HPDE6-E6E7 (cell line): ENCODE results near the gene IL18R1.
A peak's percentile ranks its signal among the peaks of the same experiment; 100 is the strongest.

Experiments
- DNase-seq: peaks from one replicate; pipeline ENCODE4 v3.0.0; 2011; ENCODE audit warnings: missing footprints; ENCODE audit errors: extremely low spot score

IL18R1 gene

DNA sequence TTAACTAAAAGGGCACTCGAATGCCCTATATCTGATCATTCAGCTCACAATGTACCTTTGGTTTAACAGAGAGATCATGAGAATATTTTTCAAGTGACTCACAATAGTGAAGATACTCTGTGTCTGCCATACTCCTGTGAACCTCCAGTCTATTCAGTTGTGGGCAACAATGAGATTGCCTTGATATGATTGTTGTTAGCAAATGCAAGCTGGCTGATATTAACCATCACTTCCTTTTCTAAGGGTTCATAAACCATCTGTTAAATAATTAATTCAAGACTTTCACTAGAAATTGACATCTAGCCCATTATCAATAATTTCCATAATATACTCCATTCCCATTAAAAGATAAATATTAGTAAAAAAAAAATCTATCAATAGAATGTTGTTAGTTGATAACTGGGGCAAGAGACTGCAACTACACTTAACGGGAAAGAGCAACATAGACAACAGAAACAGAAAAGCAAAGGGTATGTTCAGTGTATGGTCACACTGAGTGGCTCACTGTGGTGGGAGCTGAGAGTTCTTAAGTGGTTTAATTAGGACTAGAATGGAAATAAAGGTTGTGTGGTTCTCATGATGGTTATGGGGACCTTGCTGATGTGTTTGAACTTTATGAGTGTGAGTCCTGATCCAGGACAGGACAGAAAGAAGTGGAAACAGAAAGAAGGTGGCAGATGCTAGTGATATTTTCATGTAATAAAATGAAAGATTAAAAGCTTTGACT, 79.2 kb downstream of the IL18R1 start:
- no peak for DNase-seq

DNA sequence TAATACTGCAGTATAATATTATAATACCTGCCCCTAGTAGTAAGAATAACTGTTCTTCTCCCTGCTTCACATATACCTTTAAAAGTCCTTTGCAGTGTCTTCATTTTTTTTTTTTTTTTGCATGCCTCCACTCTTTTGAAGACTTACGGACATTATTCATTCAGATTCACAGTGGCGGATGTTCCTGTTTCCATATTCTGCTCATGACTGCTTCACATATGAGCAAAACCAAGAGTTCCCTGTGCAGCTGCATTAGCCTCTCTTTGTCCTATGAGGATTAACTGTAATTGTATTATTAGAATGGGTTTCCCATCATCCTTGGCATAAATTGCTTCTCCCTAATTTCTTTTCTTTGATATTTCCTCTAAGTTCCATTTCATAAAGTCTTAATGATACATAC, 80.1 kb downstream of the IL18R1 start:
- no peak for DNase-seq

DNA sequence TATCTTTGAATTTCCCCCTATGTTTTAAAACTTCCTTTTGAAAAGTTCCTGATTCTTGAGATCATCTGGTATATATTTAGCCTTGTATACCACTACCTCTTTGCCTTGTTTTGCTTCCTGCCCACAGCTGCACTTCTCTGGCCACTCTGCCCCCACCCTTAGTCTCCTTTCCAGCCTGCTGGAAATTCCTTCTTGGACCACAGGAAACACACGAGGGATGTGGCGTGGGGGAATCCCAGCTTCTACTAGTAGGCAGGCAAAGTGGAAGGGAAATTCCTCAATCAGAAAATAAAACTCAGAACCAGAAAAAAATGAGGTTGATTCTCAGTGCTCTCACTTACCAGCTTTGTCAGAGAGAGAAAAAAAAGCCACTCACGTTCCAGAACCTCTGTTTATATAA, 80.7 kb downstream of the IL18R1 start:
- no peak for DNase-seq

DNA sequence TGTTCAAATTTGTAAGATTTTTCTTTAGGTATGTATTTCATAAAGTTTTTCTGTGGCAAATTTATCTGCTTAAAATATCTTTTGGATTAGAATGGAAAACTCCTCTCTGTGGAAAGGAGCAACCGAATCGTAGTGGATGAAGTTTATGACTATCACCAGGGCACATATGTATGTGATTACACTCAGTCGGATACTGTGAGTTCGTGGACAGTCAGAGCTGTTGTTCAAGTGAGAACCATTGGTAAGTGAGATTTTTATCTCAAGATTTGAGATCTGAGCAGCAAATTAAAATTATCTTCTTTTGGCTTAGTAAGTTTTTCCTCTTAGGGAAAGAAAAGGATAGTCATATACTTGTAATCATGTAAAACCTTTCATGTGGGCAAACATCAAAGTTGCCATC, 81.5 kb downstream of the IL18R1 start:
- DNase-seq, result no peak

DNA sequence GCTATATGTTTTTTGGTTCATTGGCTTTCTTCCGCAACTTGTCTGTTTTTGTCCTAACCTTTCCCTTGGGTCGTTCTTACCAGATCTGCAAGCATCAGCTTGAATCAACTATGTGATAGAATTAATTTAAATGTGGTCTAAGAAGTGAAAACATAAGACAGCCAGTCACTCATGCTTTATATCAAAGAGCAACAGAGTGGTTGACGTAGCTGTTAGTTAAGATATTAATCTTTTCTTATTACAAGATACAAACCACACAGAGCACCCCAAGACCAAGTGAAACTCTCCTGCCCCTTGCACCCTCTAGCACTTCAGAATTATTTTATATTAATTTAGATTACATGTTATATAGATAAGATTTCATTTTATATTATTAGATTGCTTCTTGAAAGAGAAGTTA, 82.5 kb downstream of the IL18R1 start:
- DNase-seq, result no peak

DNA sequence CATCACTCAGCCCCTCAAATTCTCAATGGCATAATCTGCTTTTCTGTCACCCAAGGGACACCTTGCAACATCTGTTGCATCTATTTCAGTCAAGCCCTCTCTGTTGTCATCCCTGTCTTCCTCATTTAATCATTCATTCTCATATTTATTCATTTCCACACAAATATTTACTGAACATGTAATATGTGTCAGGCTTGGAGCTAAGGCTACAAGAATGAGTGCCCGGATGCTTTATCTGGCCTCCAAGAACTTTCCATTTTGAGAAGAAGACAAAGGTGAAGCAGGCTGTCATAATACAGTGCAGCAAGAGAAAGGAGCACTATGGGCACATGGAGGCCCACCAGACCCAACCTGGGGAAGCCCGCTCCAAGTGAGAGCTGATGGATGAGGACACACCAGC, 83.0 kb downstream of the IL18R1 start:
- no peak for DNase-seq

DNA sequence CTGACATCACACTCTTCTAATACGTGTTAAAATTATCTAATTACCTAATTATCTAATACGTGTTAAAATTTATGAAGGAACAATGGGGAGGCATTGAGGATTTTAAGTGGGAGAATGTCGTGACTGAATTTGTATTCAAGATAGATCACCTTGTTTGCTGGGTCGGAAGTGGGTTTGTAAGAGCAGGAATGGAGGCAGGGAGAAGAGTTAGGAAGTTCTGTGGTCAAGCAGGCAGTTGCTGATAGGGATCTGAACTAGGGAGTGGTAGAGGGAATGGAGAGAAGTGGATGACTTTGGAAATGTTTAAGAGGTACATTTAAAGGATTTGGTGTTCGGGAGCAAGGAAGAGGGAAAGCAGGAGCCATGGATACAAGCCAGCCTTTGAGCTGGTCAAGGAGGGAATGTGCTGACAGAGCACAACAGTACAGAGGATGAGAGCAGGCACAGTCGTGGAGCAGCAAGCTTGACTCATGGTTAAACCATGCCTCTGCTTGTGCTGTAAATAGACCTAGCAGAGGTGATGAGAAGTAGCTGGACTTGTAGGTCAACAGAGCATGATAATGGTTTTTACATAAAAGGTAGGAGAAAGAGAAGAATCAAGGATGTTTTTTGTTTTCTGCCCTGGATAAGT, 83.6 kb downstream of the IL18R1 start:
- peak; percentile 16 for DNase-seq

DNA sequence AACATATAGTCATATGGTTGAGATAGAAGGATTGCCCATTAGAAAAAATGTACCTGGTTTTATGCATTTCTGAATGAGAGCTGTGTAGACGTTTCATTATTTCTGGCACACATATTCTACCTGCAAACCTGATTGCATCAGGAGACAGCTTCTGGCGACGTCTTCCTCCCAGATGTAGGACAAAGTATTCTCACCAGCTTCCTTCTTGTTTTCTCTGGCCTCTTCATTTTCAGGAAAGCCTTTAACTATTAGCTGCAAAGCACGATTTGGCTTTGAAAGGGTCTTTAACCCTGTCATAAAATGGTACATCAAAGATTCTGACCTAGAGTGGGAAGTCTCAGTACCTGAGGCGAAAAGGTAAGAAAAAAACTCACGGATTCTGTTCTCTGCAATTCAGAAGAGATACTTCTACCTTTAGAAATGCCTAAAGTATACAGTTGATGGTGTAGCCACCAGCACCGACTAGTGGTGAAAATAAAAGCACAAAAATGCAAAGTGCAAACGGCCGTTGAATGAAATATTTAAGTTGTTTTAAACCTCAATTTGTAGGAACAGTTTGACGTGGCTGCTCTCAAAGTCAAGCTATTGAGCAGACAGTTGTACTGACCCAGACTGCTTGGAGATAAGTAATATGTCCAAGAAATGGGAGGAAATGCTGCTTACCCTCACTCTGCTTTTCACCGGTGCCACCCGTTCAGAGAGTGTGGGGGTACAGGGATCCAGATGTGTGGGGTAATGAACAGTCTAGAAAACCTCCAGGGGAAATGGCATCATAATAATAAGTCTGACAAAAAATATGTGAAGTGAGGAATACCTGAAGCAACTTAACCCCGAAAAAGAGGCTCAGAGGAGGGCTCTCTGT, 87.6 kb downstream of the IL18R1 start:
- DNase-seq, result peak; percentile 22

DNA sequence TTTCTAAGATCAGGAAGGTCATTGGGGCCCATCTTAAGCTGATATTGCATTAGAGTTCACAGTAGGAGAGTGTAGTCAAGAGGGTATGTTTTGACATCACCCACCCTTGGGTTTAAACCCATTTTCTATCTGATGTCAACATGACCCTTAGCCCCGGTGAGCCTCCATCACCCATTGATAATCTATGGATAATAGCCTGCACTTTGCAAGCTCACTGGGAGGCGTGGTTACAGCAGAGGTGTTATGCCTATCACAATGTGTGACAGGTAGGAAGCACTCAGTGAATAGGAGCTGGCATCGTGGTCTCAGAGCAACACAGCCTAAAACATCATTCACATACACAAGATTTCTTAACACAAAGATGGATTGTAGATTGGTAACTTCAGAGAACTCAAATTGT, 88.6 kb downstream of the IL18R1 start:
- DNase-seq, result no peak

DNA sequence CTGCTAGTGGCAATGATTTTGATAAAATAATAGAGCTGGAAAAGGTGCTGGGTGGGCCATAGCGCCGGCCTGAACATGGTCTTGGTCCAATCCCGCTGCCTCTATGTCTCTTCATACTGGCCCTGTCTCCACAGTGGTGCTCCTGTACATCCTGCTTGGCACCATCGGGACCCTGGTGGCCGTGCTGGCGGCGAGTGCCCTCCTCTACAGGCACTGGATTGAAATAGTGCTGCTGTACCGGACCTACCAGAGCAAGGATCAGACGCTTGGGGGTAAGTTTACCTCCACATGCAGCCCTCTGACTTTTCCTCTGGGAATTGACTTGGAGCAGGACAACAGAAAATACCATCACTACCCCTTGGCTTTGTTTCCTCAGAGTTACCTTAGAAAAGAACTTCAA, 91.3 kb downstream of the IL18R1 start:
- no peak for DNase-seq
